ENCODE data around the gene CSNK1G1. TPM values are rescaled to one million over a fixed set of nuclear protein-coding genes. Genes with fewer than 3 reads are reported as not detected.

CSNK1G1 gene
- total and polyA plus RNA-seq, 10 donors = 2.0 to 27.1 (median 19.3) TPM

DNA sequence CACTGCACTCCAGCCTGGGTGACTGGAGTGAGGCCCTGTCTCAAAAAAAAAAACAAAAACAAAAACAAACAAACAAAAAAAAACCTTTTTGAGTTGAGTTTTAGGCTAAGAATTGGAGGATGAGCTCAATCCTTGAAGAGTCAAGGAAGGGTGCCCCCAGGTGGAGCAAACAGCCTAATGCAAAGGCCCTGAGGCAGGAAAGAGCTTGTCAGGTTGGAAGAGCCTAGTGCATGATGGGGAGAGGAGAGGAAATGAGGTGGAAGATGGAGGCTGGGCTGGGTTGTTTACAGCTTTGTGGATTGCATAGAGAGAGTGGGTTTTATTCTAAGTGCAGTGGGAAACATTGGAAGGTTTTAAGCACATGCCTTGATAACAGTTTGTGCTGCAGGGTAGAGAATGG is 206.5 kb downstream of the CSNK1G1 start:
- no peak for DNase-seq
- Histone ChIP-seq H3K27ac (peak overlapping the region in 2 of 8 donors; percentile 19 to 28), H3K4me3 (no peak overlapping the region), H3K9me3 (no peaks in the 10 kb centered on the region), H3K36me3 (peaks cover 0 to 35% (median 19%) of the 10 kb centered on the region in 6 donors), H3K27me3 (replicated peaks in 1 of 7) (peaks cover 0 to 29% (median 21%) of the 10 kb centered on the region in 7 donors), H3K4me1 (peaks cover 17 to 60% (median 50%) of the 10 kb centered on the region in 6 donors)
- TF ChIP-seq, protein P1, sequence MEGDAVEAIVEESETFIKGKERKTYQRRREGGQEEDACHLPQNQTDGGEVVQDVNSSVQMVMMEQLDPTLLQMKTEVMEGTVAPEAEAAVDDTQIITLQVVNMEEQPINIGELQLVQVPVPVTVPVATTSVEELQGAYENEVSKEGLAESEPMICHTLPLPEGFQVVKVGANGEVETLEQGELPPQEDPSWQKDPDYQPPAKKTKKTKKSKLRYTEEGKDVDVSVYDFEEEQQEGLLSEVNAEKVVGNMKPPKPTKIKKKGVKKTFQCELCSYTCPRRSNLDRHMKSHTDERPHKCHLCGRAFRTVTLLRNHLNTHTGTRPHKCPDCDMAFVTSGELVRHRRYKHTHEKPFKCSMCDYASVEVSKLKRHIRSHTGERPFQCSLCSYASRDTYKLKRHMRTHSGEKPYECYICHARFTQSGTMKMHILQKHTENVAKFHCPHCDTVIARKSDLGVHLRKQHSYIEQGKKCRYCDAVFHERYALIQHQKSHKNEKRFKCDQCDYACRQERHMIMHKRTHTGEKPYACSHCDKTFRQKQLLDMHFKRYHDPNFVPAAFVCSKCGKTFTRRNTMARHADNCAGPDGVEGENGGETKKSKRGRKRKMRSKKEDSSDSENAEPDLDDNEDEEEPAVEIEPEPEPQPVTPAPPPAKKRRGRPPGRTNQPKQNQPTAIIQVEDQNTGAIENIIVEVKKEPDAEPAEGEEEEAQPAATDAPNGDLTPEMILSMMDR (IDR thresholded peaks at IDR 0.05 in 8 of 11, conservative IDR thresholded peaks at IDR 0.05 in 3 of 11) = no peak
- TF ChIP-seq POLR2A (IDR thresholded peaks at IDR 0.05) (no peak), POLR2AphosphoS5 (IDR thresholded peaks at IDR 0.05) (no peak)
- intact Hi-C loops (cut with DNase I; ENCODE audit: low total_unique reads) = no loop called here

DNA sequence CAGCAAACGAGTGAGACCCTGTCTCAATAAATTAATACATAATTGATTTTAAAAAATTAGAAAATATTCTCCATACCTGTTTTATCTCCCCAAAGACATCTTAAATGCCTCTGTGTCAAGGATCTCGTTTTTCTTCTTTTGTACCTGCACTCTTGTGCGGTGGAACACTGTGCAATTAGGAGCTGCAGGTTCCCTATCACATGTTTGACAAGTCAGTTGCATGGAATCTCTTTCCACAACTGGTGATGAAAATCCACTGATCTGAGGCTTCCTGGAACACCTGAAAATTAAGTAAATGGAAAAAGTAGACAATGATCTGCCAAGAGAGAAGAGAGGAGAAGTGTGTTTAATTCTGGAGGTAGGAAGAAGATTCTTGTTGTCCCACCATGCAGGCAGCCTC is 207.4 kb downstream of the CSNK1G1 start:
- no peak overlapping the region for H3K27ac ChIP-seq
- peaks cover 0 to 35% (median 17%) of the 10 kb centered on the region in 6 donors for H3K36me3 ChIP-seq
- H3K27me3 ChIP-seq (replicated peaks in 1 of 7) = peaks cover 0 to 29% (median 21%) of the 10 kb centered on the region in 7 donors
- intact Hi-C loops (cut with DNase I; ENCODE audit: low total_unique reads) = no loop called here
- no peaks in the 10 kb centered on the region for H3K9me3 ChIP-seq
- TF ChIP-seq, protein P1 (IDR thresholded peaks at IDR 0.05 in 8 of 11, conservative IDR thresholded peaks at IDR 0.05 in 3 of 11) = no peak
- TF ChIP-seq POLR2AphosphoS5 (IDR thresholded peaks at IDR 0.05) (no peak), POLR2A (IDR thresholded peaks at IDR 0.05) (no peak)
- DNase-seq = no peak
- H3K4me3 ChIP-seq = no peak overlapping the region
- WGBS, 5 donors = 80 to 88% (median 86%) methylated on average over 3 of the region's 3 CpGs
- H3K4me1 ChIP-seq = peaks cover 17 to 56% (median 43%) of the 10 kb centered on the region in 6 donors

DNA sequence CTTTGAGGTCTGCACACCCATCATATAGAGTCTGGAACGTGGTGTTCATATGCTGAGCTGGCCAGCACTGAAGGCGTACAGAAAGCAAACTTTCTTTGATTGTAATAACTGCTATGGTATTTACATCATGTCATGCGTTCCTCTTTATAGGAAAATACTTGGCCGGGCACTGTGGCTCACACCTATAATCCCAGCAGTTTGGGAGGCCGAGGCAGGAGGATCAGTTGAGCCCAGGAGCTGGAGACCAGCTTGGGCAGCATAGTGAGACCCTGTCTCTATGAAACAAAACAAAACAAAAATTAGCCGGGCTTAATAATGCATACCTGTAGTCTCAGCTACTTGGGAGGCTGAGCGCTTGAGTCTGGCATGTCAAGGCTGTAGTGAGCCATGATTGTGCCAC is 207.8 kb downstream of the CSNK1G1 start:
- no peak for TF ChIP-seq POLR2AphosphoS5 (IDR thresholded peaks at IDR 0.05)
- TF ChIP-seq, protein P1 (IDR thresholded peaks at IDR 0.05 in 8 of 11, conservative IDR thresholded peaks at IDR 0.05 in 3 of 11) = no peak
- TF ChIP-seq POLR2A (IDR thresholded peaks at IDR 0.05) = no peak
- Histone ChIP-seq H3K36me3 (peaks cover 0 to 39% (median 21%) of the 10 kb centered on the region in 6 donors), H3K27me3 (replicated peaks in 1 of 7) (peaks cover 0 to 28% (median 19%) of the 10 kb centered on the region in 7 donors), H3K27ac (no peak overlapping the region), H3K4me3 (no peak overlapping the region), H3K4me1 (peaks cover 17 to 52% (median 39%) of the 10 kb centered on the region in 6 donors), H3K9me3 (no peaks in the 10 kb centered on the region)
- intact Hi-C loops (cut with DNase I; ENCODE audit: low total_unique reads) = no loop called here
- DNase-seq = no peak
- WGBS, 5 donors = 85 to 92% (median 89%) methylated on average over 7 of the region's 7 CpGs

DNA sequence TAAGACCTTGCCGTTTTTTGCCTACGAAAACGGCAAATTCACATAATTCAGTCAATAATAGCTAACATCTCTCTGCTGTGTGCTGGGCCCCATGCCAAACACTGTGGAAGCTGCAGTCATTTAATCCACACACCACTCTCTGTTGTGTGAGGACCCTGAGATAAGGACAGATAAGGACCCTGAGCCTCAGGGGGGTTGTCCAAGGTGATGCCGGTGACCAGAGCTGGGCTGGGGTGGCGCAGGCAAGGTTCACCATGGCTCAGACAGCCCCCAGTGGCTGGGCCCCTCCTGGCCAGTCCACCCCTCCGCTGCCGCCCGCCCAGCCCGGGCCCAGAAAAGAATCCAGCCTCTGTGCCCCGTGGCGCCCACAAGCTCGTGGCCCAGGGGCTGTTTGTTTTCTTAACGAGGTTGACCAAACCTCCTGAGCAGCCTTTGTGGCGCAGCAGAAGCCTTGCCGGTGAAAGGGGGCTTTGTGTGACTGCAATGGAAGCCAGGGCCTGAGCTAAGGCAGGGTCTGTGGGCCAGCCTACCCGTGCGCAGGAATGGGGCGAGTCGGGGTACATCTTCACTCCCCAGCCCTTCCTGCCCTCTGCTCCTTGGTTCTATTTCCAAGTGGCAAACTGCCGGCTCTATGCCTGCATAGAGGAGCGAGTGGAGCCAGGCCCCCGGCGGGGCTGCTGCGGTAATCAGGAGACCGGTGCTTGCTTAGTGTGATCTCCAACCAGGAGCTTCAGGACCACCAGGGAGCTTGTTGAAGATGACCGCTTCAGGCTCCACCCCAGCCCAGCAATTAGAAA is 208.9 kb downstream of the CSNK1G1 start:
- peaks cover 0 to 50% (median 30%) of the 10 kb centered on the region in 6 donors for H3K36me3 ChIP-seq
- 91 to 95% (median 92%) methylated on average over 24 to 26 of the region's 26 CpGs for WGBS, 5 donors
- H3K27me3 ChIP-seq (replicated peaks in 1 of 7) = peaks cover 0 to 17% (median 9%) of the 10 kb centered on the region in 7 donors
- no peak overlapping the region for H3K27ac ChIP-seq
- intact Hi-C loops (cut with DNase I; ENCODE audit: low total_unique reads) = no loop called here
- TF ChIP-seq, protein P1 (IDR thresholded peaks at IDR 0.05 in 8 of 11, conservative IDR thresholded peaks at IDR 0.05 in 3 of 11) = no peak
- peak in 1 of 3 donors; percentile 50 for TF ChIP-seq POLR2AphosphoS5 (IDR thresholded peaks at IDR 0.05)
- no peak for TF ChIP-seq POLR2A (IDR thresholded peaks at IDR 0.05)
- peaks cover 10 to 41% (median 28%) of the 10 kb centered on the region in 6 donors for H3K4me1 ChIP-seq
- H3K9me3 ChIP-seq = no peaks in the 10 kb centered on the region
- DNase-seq = no peak
- no peak overlapping the region for H3K4me3 ChIP-seq
